Stimulated activated CD8-positive, alpha-beta memory T cell treated with anti-CD3 and anti-CD28 coated beads, Interleukin-4, amount 100 ng/mL, for 24 hours (primary cell): ENCODE measurements around the gene ATG10.
"Not testable (repeated sequence)": the region's sequence is repeated elsewhere in the genome, so short reads cannot be mapped to it uniquely, and the experiment has no call there.

ENCODE experiments used
- DNase-seq: peaks from one replicate; pipeline ENCODE4 v3.0.0-alpha.2; 2020; ENCODE audit warnings: low read depth

Gene ATG10

GRCh38 chr5:81971712-81972491 lies at the start of gene ATG10:
ATG10 (plus strand) TSS chr5:81972023; CDS start chr5:81987571, 15,548 bp downstream.
- peak; percentile 86 for DNase-seq

GRCh38 chr5:81922854-81923279 lies 49.0 kb upstream of the ATG10 start:
- DNase-seq = no peak

GRCh38 chr5:81924442-81924841 lies 47.4 kb upstream of the ATG10 start:
- DNase-seq = no peak

- no peak for DNase-seq
Measured at GRCh38 chr5:81925009-81925408, 46.8 kb upstream of the ATG10 start.

- no peak for DNase-seq
Measured at GRCh38 chr5:81925981-81926380, 45.8 kb upstream of the ATG10 start.

GRCh38 chr5:81936066-81936465 lies 35.8 kb upstream of the ATG10 start:
- DNase-seq = no peak

GRCh38 chr5:81936750-81937149 lies 35.1 kb upstream of the ATG10 start:
- DNase-seq = no peak

GRCh38 chr5:81942746-81943145 lies 29.1 kb upstream of the ATG10 start:
- DNase-seq = no peak

GRCh38 chr5:81948349-81948748 lies 23.5 kb upstream of the ATG10 start:
- DNase-seq = no peak

GRCh38 chr5:81949462-81949861 lies 22.4 kb upstream of the ATG10 start:
- DNase-seq = no peak

GRCh38 chr5:81950996-81951395 lies 20.8 kb upstream of the ATG10 start:
- no peak for DNase-seq

GRCh38 chr5:81954796-81955195 lies 17.0 kb upstream of the ATG10 start:
- not testable (repeated sequence) for DNase-seq

GRCh38 chr5:81958129-81958528 lies 13.7 kb upstream of the ATG10 start:
- not testable (repeated sequence) for DNase-seq

- no peak for DNase-seq
Measured at GRCh38 chr5:81961651-81962440, 10.0 kb upstream of the ATG10 start.

GRCh38 chr5:81963544-81963943 lies 8.3 kb upstream of the ATG10 start:
- DNase-seq = no peak

- DNase-seq = no peak
Measured at GRCh38 chr5:81965524-81965923, 6.3 kb upstream of the ATG10 start.

- DNase-seq = no peak
Measured at GRCh38 chr5:81969226-81969625, 2.6 kb upstream of the ATG10 start.

GRCh38 chr5:81969912-81970311 lies 1.9 kb upstream of the ATG10 start:
- no peak for DNase-seq

- DNase-seq = no peak
Measured at GRCh38 chr5:81971111-81971711, 612 bp upstream of the ATG10 start.

GRCh38 chr5:81972492-81972783 lies 615 bp downstream of the ATG10 start:
- DNase-seq = no peak

- DNase-seq = no peak
Measured at GRCh38 chr5:81980160-81980559, 8.3 kb downstream of the ATG10 start.

GRCh38 chr5:81980598-81981260 lies 8.9 kb downstream of the ATG10 start:
- DNase-seq = no peak
